GM19395 (cell line): ENCODE measurements around the gene NFE2.

Experiments used
- ATAC-seq: cut with Tn5 transposase; IDR thresholded peaks from one replicate; pipeline ENCODE4 v1.9.1; 2021; ENCODE audit warnings: mild to moderate bottlenecking, moderate library complexity; ENCODE audit not compliant: unreplicated experiment

NFE2 gene

DNA sequence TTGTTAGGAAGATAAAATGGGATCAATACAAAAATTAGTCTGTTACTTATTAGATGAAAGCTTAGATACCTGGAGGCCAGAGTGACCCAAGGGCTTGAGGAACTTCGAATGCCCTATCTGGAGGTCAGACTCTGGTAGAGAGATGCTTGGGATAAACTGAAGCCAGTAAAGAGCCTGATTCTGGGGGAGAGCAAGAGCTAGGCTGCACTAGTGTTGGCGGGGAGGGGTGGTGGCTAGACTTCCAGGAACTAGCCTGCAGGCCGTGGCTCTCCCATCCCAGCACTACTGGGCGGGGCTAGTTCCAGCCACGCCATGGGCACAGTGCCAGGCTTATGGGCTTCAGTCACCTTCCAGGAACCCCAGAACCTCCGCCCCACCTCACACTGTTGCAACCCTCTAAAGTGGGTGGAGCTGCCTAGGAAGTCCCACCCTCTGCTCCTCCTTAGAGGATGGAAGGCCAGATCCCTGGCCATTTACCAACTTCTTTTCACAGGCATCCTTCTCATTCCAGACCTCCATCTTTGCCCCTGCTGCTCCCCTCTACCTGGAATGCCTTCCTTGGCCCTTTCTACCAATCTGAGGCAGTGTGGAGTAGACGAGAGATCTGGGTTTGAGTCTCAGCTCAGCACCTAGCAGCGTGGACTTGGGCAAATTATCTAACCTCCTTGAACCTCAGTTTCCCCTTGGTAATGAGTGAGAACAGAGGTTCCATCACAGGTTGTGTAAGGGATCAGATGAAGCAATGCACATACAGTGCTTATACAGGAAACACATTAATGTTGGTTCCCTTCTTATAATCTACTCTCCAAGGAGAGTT is 6.3 kb upstream of the NFE2 start:
- no peak for ATAC-seq

DNA sequence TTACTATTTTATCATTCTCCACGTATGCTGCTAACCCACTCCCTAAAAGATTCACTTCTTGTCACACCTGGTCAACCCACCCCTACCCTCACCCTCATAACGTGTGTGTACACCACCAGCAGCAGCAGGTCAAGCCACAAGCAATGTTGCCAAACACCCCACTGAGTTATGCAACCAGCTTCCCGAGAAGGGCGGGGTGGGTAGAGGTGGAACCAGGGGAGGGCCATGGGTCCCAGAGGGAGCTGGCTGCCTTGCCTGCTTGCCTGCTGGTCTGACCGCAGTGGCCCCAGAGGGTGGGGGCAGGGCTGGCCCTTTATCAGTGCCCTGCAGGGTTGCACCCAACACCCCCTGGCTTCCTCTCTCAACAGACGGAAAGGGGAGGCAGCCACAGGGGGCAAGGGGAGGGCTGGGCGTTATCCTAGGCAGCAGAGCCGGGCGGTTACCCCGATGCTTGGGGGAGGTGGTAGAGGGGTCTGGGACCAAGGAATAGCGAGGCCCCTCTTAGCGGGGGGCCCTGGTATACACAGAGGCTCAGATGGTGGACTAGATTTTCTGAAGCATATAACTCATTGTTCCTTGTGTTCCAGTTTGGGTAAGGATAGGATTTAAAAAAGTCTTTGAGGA is 3.5 kb upstream of the NFE2 start:
- ATAC-seq, result no peak

DNA sequence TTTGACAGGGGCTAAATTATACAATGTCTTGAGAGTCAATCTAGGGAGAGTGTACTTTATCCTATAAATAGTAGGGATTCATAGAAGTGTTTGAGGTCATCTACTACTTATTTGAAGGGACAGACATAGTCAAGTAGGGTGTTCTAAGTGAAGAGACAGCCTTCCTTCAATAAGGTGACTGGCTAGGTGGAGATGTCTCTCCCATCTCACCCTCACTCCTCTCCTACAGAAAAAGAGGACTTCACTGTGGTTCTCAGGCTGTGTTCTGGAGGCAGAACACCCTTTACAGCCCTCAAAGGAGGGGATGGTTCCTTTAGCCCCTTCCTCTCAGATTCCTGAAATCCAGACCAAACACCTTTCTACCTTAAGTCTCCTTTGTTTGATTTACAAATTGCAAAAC is 2.8 kb upstream of the NFE2 start:
- ATAC-seq, result no peak

DNA sequence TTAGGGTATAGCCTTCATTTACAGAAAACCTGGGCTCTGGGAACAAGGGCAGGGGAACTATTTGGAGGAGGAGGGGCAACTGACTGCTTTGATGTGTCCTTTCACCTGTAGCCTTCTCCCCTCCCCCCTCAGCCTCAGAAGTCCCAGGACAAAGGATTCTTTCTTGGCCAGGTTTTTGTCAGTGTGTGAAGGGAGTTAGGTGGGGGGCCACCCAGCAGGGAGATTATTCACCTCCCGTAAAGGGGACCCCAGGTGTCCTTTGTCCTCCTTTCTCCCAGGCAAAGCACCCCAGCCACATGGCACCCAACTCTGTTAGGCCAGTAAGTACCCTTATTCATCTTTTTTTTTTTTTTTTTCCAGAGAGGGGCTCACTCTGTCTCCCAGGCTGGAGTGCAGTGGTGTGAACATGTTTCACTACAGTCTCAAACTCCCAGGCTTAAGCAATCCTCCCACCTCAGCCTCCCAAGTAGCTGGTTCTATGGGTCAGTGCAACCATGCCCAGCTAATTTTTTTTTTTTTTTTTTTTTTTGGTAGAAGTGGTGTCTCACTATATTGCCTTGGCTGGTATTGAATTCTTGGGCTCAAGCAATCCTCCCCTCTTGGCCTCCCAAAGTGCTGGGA is 723 bp upstream of the NFE2 start:
- ATAC-seq, result no peak

DNA sequence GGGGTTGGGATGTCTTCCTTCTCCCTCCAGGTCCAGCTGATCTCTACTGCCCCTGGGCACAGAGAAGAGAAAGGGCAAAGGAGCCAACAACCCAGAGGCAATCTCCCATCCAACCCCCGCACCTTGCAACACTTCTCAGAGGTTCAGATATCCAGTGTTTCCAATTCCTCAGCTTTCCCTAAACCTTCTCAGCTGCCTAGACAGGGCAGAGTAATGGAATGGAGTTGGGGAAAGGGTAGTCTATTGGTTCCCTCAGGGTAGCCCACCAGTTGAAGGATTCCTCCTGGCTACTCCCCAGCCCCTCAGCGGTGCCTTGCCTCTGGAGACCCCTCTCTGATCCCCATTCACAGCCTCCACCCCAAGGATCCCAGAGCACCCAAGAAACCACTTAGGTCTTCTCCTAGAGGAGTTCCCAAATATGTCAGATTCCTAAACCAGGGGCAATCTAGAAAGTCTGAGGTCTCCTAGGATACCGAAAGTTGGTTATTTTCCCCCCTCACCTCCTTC is 537 bp downstream of the NFE2 start:
- ATAC-seq, result no peak

DNA sequence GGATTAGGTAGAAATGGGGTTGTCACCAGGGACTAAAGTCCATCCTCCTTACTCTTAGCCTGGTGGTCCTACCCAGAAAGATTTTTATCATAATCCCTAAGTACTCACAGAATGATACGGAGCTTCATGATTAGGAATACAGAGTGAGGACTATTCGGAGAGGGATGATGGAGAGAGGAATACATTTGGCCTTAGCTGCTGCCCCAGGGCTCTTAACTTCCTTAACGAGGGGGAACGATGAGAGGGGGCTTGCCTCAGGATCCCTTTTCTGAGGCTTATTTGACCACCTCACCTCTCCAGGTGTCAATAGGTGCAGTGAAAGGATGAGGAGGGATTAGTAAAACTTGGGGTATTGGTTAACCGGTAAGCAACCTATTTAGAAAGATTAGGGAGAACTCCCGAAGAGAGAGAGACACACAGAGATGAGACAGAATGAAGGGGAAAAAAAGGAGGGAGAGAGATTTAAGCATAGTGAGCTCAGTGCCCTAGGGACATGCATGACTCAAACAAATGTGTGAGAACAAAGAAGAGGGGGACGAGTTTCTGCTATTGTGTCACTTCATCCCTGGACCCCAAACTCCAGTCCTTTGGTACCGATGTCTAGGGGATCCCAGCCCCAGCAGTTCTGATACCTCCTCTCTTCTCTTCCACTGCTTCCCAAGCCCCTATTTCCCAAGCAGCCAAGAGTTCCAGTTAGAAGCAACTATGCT is 1.1 kb downstream of the NFE2 start:
- ATAC-seq, result no peak

DNA sequence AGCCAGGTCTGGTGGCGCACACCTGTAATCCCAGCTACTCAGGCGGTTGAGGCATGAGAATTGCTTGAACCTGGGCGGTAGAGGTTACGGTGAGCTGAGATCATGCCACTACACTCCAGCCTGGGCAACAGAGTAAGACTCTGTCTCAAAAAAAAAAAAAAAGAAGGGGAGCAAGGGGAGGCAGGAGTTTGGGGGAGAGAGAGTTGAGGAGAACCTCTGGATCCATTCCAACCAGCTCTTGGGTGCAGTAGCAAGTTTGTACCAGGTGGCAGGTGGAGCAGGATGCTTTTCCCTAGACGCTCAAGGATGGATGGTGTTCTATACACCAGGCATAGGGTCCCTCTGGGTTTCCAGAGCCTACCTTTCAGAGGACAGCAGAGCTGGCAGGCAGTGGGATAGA is 1.9 kb downstream of the NFE2 start:
- ATAC-seq, result no peak

DNA sequence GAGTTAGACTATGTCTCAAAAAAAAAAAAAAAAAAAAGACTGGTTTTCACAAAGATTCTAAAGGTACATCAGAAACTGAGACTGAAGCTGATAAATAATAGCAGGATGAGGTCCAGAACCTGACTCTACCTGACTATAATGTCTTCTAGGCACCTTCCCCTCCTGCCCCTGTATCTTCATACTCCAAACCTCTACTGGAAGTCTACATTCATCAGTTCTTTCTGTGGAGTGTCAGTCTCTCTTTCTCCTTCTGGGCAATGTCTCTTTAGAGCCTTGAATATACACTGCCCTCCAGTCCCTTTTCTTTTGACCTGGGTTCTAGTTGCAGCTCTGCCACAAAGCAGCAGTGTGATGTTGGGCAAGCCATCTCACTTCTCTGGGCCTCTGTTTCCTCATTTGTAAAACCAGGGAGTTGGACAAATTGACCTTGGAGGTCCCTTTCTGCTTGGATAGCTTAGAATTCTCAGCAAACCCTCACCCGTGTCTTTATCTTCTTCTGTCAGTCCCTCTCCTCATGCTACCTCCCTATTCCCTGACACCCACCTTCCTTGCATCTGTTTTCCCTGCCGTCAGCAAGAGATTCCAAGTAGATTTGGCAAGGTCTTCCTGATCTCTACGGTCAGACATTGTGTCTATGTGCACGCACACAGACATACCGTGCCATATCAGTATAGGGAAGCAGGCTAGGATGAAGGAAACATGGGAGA is 4.3 kb downstream of the NFE2 start:
- no peak for ATAC-seq

DNA sequence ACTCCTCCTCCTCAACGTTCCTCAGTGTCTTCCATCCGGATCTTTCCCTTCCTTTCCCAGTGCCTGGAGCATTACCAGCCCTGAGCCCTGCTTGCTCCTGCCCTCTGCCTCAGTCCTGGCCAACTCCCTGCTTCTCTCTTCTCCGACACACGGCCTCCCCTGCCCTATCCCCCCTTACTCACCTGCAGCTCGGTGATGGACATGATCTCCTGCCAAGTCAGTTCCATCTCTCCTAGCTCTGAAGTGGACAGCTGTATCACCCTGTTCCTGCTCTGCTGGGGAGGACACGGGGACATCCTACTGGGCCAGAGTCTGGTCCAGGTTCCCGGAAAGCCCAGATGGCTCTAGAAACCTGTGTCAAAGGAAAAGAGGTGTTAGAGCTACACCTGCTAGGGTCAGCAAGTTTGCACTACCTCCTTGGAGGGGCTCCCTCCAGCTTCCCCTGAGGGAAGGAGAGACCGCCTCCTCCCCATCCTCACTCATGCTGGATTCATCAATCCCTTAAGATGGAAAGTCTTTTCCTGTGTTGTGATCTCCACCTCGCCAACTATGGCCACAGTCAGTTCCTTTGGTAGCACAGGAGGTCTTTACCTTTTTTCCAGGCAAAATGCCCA is 5.8 kb downstream of the NFE2 start:
- no peak for ATAC-seq

DNA sequence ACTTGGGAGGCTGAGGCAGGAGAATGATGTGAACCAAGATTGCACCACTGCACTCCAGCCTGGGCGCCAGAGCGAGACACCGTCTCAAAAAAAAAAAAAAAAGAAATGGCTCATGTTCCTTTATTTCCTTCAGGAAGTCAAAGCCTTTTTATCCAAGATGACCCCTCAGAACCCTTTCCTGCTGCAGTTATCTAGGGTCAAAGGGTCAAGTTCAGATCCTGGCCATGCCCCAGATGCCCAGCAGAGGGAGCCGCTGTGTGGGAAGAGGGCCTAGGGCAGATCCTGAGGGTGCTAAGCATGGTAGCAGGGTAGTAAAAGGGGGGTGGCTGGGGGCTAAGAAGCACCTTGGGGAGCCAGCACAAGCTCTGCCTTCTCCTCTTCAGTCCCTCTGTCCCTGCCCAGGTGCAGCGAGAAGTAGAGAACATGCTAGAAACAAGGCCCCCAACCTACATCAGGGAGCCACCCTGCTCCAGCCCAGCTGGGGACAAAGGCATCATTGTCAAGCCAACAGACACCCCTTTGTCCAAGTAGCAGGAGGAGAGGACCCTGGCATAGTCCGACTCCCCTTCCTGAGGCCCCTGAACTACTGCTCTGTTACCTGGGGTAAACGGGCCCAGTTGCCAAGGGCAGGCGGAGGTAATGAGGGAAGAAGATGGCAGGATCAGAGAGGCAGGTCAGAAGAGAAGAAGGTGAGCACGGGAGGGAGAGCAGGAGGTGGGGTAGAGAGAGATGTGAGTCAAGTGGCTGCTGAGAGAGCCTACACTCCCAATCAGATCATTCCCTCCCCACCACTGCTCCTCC is 6.5 kb downstream of the NFE2 start:
- ATAC-seq, result peak; percentile 49

DNA sequence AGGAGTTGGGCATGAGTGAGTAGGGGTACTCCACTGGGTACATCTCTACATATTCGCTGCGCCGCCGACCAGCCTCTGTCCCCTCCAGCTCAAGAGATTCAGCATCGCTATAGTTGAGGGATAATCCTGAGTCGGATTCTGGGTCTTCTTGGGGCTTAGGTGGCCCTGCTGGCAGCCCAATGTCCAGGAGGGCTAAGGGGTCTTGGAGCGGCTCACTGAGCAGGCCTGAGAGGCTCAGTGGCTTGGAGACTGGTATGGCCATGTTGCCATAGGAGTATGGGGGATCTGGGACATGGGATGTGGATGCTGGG is 7.9 kb downstream of the NFE2 start:
- no peak for ATAC-seq

DNA sequence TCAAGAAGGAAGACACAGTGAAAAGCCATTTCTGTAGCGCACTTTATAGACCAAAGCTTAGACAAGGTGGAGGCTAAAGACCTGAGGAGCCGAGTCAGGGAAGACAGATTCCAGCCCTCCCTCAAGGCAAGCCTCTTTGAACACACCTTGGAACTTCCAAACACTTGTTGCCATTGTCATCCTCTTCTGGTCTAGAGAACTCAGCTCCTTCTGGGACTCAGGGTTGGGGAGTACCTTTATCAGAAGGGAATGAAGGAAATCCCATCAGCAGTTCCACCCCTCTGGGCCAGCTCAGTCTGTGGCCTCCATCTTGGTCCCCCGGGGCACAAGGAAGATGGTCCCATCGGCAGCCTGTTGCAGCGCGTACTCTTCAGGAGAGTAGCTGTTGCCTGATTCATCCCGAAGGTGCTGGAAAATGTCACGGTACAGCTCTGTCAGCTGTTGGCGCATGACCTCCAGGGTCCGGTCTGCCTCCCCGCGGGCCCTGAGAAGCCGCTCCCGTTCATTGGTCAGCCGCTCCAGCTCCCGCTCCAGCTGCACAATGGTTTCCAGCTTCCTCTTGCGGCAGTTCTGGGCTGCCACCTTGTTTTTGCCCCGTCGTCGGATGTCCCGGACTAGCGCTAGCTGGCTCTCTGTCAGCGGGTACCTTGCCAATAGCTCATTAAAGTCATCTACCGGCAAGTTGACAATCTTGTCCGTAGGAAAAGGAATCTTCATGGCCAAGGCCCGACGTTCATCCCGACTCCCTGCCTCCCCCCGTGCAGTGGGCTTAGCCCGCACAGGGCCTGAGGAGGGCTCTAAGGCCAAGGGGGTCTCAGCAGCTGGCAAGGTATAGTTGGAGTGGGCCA is 8.5 kb downstream of the NFE2 start:
- no peak for ATAC-seq

DNA sequence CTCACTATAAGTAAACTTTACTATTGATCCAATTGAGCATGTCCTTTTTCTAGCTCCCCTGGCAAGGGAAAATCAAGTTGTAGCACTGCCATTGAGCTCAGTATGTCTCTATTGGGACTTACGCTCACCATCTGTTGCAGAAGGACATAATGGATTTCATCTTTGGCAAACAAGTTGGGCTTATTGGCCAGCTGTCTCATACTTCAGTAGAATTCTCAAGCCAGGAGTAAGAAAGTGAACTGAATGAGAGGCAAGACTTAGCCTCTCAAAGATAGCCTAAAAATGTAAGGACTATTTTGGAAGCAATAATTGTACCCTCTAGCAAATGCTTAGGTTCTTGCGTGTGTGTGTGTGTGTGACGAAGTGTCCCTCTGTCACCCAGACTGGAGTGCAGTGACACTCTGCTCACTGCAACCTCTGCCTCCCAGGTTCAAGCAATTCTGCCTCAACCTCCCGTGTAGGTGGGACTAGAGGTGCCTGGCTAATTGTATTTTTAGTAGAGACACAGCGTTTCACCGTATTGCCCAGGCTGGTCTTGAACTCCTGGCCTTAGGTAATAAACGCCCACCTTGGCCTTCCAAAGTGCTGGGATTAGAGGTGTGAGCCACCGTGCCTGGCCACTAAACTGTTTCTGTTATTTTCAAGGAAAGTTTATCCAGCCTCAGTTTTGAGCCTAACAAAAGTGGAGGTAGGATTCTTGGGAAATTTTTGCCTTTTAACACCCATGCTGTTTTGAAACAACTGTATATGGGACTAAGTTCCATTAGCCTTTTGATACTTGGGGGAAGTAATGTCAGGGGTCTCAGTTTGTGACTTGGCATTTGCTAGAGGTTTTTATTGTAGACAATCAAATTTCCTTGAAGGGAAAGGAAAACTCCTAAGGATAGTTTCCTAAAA is 13.3 kb downstream of the NFE2 start:
- ATAC-seq, result no peak

DNA sequence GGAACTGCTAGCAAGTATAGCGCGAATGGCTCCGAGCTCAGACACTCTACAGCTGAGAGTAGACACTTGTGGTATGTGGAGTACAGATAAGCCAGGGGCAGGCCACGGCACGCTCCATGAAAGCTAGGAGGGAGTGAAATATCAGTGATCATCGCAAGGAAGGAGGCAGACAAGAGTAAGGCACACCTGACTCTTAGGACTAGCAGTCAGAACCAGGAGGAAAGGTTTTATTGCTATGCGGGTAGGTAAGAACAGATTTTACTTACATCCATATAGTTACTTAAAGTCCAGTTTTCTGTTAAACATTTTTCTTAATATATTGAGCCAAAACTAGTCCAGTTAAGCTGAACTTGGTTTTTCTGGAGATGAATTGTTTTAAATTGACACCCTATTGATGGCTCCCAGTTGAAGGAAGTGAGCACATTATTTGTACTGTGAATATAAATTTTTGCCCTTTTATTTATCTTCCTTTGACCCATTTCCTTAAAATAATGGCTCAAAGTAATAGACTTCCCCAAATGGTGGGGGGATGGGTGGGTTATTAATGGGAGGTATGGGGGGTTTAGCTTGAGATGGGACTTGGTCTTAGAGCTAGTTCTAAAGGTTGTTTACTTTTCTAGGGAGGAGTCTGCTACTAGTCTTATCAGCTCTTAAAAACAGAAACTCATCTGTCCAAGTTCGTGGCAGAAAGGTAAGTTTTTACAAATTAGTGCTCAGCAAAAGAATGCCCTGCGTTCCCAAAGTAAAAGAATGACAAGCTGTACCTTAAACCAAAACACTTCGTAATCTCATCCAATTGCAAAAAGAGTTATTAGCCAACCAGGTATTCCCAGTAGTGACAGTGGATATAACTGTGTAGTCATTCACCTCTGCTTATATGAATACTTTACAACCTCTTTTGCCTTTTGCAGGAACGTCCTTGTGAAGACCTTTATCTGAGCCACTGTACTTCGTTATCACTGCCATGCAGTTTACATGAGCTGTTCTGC is 14.5 kb downstream of the NFE2 start:
- no peak for ATAC-seq

DNA sequence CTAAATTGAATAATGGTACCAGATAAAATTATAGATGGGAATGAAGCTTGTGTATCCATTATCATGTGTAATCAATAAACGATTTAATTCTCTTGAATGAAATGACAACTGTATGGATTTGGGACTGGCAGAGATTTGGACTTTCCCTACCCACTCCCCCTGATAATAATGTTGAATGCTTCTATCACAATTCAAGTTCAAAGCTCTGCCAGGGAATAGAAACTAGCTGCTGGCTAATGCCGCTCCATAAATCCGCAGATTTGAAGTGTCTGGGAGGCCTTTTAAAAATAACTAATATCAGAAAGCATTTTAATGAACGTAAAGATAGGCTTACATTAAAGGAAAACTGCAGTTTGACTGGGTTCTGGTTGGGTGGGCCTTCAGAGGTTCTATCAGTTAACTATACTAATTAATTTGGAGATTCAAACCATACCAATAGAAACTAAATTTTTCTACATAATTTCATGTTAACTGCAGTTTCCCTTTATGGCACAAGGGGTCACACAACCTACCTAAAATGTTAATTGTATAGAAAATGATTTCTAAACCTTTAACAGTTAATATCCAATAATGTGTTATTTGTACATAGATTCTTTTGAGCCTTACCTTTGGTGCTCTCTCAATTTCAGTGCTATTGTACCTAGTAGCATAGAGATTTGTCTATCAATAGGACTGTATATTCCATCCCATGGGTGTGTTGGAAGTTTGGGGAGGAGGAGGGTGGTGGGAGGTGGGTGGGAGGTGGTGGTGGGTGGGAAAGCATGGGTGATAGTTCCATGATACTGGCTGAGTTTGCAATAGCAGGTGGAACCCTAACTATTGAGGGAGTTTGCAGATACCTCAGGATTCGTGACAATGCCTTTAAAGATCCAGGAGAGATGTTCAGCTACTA is 15.4 kb downstream of the NFE2 start:
- ATAC-seq, result no peak
